ELF-1 (cell line): ENCODE data around the gene SLC25A21.
"Not testable (repeated sequence)": the region's sequence is repeated elsewhere in the genome, so short reads cannot be mapped to it uniquely, and the experiment has no call there.

Source experiments
- DNase-seq: peaks from one replicate; pipeline ENCODE4 v3.0.0-alpha.2; 2016; ENCODE audit warnings: low read depth, low spot score

The SLC25A21 gene

DNA sequence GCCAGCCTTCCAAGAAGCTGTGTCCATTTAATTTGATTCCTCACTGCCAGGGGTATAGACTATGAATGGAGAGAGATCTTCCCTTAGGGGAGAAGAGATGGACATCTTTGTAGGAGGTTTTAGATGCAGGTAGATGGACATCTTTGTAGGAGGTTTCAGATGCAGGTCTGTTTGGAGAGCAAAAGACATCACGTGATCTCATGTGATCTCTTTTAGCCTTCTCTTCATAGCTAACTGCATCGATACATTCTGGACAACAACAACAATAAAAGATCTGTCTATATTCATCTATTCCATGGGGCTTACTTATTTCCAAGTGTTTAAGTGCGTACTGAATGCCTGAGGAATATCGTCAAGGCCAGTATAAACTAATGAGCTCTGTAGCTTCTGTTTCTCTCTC is 347.6 kb downstream of the SLC25A21 start:
- DNase-seq, result no peak

GRCh38 chr14:36823651-36824050 is 348.8 kb downstream of the SLC25A21 start:
- DNase-seq, result no peak

DNA sequence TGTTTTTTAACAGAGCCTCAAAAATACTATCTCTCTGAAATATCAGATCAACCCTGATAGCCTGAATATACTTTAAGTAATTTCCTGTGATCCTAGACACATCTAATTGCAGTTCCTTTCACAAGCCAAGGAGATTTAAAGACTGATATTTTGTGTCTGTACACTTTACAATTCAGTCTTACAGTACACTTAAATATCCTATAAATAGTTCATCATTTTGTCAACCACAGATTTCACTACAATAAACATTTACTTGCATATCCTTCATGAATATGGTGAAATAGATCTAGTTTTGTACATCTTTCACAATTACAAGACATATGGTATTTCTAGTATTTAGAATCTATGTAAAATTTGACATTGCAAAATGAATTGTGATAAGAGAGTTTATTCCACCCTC is 349.7 kb downstream of the SLC25A21 start:
- no peak for DNase-seq

GRCh38 chr14:36820901-36821300 is 351.5 kb downstream of the SLC25A21 start:
- DNase-seq, result no peak

DNA sequence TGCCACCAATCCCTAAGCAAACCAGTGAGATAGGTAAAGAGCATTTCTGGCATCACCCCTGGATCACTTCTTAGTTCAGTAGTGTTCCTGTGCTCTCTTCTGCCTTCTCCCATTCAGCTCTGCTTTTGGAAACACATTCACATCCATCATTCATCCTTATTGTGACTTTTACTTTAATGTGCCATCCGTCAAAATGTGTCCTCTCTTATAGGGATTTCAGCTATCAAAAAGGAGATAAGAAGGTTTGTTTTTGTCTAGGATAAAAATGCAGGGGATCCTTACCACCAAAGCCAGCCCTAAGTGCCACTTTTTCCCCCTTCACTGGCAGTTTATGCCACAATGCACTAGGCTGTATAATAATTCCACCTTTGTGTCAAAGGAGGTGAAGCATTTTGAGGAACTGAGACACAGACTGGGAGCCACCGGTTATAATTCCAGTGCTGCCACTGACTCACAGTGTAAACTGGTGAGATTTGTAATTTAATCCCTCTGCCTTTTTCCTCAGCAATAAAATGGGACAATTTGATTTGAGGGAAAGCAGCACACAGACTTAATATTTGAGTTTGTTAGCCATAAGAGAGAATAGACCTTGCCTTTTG is 352.2 kb downstream of the SLC25A21 start:
- DNase-seq, result no peak

- DNase-seq, result no peak
Measured at GRCh38 chr14:36818794-36819384, 353.5 kb downstream of the SLC25A21 start.

- no peak for DNase-seq
Measured at GRCh38 chr14:36818246-36818645, 354.2 kb downstream of the SLC25A21 start.

DNA sequence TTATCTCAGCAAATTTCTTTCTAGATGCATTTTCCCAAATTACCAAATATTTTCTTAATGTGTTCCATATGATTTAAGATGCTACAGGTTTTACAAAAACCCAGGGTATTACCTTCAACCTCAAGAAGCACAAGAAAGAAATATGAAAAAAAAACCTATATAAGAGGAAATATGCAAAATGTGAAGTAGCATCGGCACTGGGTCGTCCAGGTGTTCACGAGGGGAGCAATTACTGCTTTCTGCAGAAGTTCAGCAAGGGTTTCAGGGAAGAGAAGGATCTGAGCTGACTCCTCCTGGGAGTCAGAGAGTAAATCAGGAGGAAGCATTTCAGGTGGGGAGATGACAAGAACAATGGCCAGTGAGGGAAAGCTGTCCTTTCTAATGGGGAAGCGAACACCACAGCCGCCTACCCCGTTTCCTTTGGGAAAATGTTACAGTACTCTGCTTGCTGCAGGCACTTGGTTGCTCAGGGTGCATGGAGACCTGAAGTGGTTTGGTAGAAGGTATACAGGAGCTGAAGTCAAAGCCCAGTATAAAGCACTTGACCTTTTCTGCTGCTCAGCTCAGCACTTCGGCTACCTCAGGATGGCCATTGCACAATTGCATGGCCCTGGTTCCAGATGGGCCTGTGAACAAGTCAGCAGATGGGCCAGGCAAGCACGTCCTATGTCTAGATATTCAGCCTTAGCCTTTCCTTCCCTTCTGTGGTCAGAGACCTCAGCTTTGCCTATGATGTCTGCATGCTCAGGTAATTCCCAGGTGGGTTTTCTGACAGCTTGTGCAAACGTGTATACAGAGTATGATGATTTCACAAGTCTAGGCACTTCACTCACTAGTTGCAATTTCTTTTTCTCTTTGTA is 355.1 kb downstream of the SLC25A21 start:
- DNase-seq, result no peak

DNA sequence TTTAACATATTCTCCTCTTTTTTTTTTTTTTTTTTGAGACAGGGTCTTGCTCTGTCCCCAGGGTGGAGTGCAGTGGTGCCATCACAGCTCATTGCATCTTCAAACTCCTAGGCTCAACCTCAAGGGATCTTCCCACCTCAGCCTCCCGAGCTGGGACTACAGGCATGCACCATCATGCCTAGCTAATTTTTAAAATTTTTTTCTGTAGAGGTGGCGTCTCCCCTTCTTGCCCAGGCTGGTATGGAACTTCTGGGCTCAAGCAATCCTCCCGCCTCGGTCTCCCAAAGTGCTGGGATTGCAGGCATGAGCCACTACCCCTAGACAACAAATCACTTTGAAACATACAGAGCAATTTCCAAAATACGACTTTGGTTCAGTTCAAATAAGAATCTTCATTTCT is 355.9 kb downstream of the SLC25A21 start:
- DNase-seq, result no peak

GRCh38 chr14:36814783-36815182 is 357.6 kb downstream of the SLC25A21 start:
- not testable (repeated sequence) for DNase-seq

DNA sequence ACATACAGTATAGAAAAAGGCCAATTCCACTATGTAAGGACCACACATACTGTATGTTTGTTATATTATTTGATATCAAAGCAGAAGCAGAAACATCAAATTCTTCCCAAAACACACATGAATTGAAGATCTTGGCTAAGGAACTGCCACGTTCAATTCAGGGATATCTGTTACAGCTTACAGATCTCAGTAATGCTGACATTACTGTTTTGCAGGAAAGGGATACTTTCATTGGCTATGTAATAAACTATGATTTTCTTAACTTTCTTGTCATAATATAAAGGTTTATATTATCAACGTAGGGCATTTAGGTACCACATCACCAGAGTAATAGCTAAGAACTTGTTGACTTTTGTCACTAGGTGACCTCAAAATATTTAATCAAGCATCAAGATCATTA is 362.2 kb downstream of the SLC25A21 start:
- no peak for DNase-seq

GRCh38 chr14:36807727-36808126 is 364.7 kb downstream of the SLC25A21 start:
- no peak for DNase-seq

GRCh38 chr14:36805131-36805559 is 367.3 kb downstream of the SLC25A21 start:
- DNase-seq, result peak; percentile 8

GRCh38 chr14:36797634-36798033 is 374.8 kb downstream of the SLC25A21 start:
- no peak for DNase-seq

GRCh38 chr14:36791402-36791801 is 381.0 kb downstream of the SLC25A21 start:
- DNase-seq, result no peak

DNA sequence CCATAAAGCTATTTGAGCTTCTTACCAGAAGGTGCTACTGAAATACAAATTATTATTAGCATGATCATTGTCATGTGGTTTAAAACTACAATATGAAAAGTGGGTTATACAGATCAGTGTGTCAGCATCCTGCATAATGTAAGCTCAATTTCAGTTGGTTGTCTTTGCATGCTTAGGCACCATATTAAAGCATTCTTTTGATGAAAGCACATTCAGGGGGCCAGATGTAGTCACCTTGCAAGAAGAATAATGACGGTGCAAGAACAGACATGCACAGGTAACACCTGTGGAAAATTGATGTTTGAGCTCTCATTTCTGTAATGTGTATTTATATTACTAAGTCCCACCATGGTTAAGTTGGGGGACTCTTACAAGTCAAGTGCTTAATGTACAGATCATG is 386.9 kb downstream of the SLC25A21 start:
- no peak for DNase-seq

DNA sequence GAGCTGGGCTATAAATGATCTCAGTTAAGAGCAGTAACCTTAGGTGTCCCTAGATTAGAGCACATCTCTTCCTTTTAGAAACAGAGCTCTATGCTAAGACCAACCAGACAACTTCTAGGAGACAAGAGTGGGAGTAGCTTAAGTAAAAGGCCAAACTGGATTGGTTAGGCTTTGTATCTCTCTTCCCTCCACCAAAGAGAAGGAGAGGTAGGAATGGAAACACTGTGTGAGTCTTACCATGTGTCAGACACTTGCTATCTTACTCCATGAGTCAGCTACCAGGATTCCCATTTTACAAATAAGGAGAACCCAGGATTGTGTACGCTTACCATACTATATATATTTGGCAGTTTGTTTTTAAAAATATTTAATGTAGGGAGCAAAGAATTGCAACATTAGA is 387.9 kb downstream of the SLC25A21 start:
- no peak for DNase-seq

- DNase-seq, result no peak
Measured at GRCh38 chr14:36781897-36782296, 390.5 kb downstream of the SLC25A21 start.

- DNase-seq, result no peak
Measured at GRCh38 chr14:36773558-36773957, 398.8 kb downstream of the SLC25A21 start.

GRCh38 chr14:36773136-36773540 is 399.3 kb downstream of the SLC25A21 start:
- DNase-seq, result no peak

DNA sequence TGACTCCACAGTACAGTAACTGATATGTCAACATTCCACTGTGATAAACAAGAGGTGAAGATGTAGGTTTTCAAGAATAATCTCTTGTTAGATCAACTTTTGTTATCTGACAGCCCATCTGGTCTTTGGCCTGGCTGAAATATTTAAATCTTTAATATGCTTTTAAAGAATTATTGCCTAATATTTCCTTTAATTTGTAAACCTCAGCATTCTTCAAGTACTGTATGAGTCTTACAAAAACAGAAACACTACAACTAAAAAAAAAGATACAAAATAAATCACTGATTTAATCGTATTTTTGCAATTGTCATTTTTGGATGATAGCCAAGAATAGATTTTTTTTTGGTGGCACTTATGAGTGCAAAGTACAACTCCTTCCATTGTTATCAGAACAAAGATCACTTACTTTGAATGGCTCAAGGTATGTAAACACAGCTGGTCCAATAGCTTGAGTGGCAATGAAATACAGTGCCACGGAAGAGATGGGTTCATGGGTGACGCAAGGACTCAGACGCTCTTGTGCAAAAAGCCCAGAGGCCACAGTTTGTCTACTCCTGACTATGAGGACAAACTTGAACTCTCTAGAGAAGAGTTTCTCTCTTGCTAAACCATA is 401.3 kb downstream of the SLC25A21 start:
- DNase-seq, result no peak

DNA sequence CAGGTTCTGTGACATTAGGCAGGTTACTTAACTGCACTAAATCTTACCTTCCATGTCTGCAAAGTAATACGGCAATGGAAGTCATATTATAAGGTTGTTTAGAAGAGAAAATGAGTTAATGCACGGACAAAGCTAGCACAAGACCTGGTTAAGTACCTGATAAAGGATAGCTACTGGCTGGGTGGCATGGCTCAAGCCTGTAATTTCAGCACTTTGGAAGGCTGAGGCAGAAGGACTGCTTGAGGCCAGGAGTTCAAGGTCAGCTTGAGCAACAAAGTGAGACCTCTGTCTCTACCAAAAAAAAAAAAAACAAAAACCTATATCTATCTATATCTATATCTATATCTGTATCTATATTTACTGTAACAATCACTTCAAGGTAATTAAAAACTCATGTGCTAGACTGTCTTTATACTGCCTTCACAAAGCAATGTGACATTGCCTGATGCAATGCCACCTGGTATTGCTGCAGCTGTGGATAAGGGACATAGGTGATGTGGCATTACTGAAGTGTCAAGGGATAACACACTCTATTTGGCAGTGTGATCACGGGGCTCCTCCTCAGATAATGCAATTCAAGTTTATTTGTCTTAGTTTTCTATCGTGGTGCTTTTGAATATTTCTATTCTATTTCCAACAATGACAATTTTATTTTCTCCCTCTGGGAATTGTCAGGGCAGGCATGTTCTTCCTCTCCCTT is 403.6 kb downstream of the SLC25A21 start:
- DNase-seq, result no peak
